ENCODE results near the gene CRYBG3. TPM values are rescaled to one million over a fixed set of nuclear protein-coding genes. Genes with fewer than 3 reads are reported as not detected.

The CRYBG3 gene
- total and polyA plus RNA-seq, 4 donors: 1.1 to 9.5 (median 2.5) TPM

DNA sequence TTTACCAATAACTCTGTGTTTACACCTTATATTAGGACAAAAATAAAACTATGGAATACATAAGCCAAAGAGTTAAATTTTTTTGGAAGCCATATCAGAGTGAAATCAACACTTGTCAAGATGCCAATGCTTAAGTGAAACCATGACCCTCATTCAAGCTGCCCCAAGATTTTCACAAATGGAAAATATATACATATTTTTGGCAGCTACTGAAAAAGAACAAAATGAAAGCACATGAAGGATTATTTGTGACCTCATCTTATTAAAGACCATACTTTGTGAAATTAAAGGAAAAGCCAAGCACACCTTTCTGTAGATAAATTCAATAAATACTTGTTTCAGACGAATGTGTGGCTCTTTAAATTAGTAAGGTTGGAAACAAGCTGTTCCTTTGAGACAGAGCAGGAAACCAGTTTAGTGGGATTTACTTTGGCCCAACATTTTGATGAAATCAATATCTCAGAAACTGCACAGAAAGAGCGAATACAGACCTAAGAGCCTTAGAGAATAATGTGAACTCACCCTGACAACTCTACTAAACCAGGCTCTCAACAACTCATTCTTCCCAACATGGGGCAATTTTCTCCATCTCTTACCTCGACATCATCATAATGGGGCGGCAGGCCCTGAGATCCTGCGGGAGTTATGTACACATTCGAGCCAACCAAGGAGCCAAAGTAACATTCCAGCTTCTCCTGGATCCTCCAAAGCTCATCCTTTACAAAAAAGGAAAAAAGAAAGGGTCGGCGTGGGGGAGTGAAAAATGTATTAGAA is 139.4 kb downstream of the CRYBG3 start:
- Histone ChIP-seq H3K36me3 (ENCODE audit: control insufficient read depth in 4 of 4, insufficient read depth in 3 of 4, low read depth in 1 of 4, low read length in 3 of 4) (peaks cover 4 to 25% (median 9%) of the 10 kb centered on the region in 4 donors), H3K27me3 (ENCODE audit: control insufficient read depth in 4 of 4, insufficient read depth in 4 of 4, low read length in 3 of 4) (no peaks in the 10 kb centered on the region), H3K9ac (ENCODE audit: low read depth in 1 of 2, low read length in 2 of 2) (no peak overlapping the region), H3K4me3 (ENCODE audit: low read depth in 1 of 3, low read length in 3 of 3) (no peak overlapping the region), H3K27ac (ENCODE audit: low read depth in 1 of 2, low read length in 2 of 2) (no peak overlapping the region), H3K9me3 (ENCODE audit: control insufficient read depth in 4 of 4, low read length in 3 of 4) (no peaks in the 10 kb centered on the region), H3K4me1 (ENCODE audit: control insufficient read depth in 4 of 4, insufficient read depth in 4 of 4, low read length in 3 of 4) (peaks cover 0 to 9% (median 3%) of the 10 kb centered on the region in 4 donors)
- no peak for DNase-seq (ENCODE audit: low spot score)
- TF ChIP-seq YY1 (IDR thresholded peaks at IDR 0.05): peak; percentile 28
- TF ChIP-seq RAD21 (IDR thresholded peaks at IDR 0.05): no peak
- 79% methylated on average over 8 of the region's 8 CpGs for WGBS

DNA sequence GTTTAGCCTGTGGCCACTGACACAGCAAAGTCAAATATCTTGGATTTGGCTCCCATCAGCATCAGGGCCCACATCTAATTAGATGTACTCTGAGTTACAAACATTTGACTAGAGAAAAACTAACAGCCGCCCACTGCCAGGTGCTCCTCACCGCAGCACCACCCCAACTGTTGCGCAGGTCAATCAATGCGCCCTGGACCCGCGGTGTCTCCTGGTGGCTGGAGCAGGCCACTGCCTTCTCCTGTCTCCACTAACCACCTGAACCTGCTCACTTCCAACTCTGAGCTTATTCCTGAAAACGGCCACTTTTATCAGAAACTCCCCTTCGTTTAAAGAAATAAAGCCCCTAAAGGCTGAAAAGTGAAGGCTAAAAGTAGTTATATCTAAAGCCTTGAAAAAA is 146.2 kb downstream of the CRYBG3 start:
- no peak overlapping the region for H3K27ac ChIP-seq (ENCODE audit: low read depth in 1 of 2, low read length in 2 of 2)
- peaks cover 3 to 12% (median 4%) of the 10 kb centered on the region in 4 donors for H3K36me3 ChIP-seq (ENCODE audit: control insufficient read depth in 4 of 4, insufficient read depth in 3 of 4, low read depth in 1 of 4, low read length in 3 of 4)
- H3K9ac ChIP-seq (ENCODE audit: low read depth in 1 of 2, low read length in 2 of 2): no peak overlapping the region
- H3K27me3 ChIP-seq (ENCODE audit: control insufficient read depth in 4 of 4, insufficient read depth in 4 of 4, low read length in 3 of 4): no peaks in the 10 kb centered on the region
- no peak for DNase-seq (ENCODE audit: low spot score)
- 56% methylated on average over 8 of the region's 8 CpGs for WGBS
- TF ChIP-seq, protein P1, sequence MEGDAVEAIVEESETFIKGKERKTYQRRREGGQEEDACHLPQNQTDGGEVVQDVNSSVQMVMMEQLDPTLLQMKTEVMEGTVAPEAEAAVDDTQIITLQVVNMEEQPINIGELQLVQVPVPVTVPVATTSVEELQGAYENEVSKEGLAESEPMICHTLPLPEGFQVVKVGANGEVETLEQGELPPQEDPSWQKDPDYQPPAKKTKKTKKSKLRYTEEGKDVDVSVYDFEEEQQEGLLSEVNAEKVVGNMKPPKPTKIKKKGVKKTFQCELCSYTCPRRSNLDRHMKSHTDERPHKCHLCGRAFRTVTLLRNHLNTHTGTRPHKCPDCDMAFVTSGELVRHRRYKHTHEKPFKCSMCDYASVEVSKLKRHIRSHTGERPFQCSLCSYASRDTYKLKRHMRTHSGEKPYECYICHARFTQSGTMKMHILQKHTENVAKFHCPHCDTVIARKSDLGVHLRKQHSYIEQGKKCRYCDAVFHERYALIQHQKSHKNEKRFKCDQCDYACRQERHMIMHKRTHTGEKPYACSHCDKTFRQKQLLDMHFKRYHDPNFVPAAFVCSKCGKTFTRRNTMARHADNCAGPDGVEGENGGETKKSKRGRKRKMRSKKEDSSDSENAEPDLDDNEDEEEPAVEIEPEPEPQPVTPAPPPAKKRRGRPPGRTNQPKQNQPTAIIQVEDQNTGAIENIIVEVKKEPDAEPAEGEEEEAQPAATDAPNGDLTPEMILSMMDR (IDR thresholded peaks at IDR 0.05; ENCODE audit: low read depth, low read length, missing input control): peak; percentile 40
- TF ChIP-seq EGR1 (IDR thresholded peaks at IDR 0.05; ENCODE audit: low read depth in 2 of 2) (no peak), HNF4A (conservative IDR thresholded peaks at IDR 0.05) (peak; percentile 25 to 47), RAD21 (IDR thresholded peaks at IDR 0.05) (peak; percentile 49 to 60)
- peaks cover 0 to 20% (median 4%) of the 10 kb centered on the region in 4 donors for H3K4me1 ChIP-seq (ENCODE audit: control insufficient read depth in 4 of 4, insufficient read depth in 4 of 4, low read length in 3 of 4)
- H3K9me3 ChIP-seq (ENCODE audit: control insufficient read depth in 4 of 4, low read length in 3 of 4): no peaks in the 10 kb centered on the region
- H3K4me3 ChIP-seq (ENCODE audit: low read depth in 1 of 3, low read length in 3 of 3): no peak overlapping the region

DNA sequence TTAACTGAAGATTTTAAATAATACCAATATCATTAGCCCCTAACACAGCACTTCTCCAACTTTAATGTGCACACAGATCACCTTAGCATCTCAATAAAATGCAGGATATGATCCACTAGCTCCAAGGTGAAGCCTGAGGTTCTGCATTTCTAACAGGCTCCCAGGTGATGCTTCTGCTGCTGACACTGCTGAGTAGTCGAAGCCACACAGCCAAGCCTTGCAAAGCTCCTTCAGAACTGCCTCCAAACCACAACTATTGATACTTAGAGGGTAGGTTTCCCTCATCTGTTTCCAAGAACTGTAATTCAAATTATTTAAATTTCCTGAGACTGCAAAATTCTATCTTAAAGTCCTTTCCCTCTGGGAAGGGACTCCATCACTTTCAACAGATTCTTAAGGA is 146.6 kb downstream of the CRYBG3 start:
- peaks cover 0 to 20% (median 4%) of the 10 kb centered on the region in 4 donors for H3K4me1 ChIP-seq (ENCODE audit: control insufficient read depth in 4 of 4, insufficient read depth in 4 of 4, low read length in 3 of 4)

More for the DNA sequence above, 146.6 kb downstream of the CRYBG3 start:
- no peak for DNase-seq (ENCODE audit: low spot score)
- no peak overlapping the region for H3K9ac ChIP-seq (ENCODE audit: low read depth in 1 of 2, low read length in 2 of 2)
- H3K4me3 ChIP-seq (ENCODE audit: low read depth in 1 of 3, low read length in 3 of 3): no peak overlapping the region
- no peaks in the 10 kb centered on the region for H3K9me3 ChIP-seq (ENCODE audit: control insufficient read depth in 4 of 4, low read length in 3 of 4)
- no peaks in the 10 kb centered on the region for H3K27me3 ChIP-seq (ENCODE audit: control insufficient read depth in 4 of 4, insufficient read depth in 4 of 4, low read length in 3 of 4)
- TF ChIP-seq YY1 (IDR thresholded peaks at IDR 0.05) (no peak), HNF4A (conservative IDR thresholded peaks at IDR 0.05) (no peak), RXRA (IDR thresholded peaks at IDR 0.05) (no peak), RAD21 (IDR thresholded peaks at IDR 0.05) (no peak)
- TF ChIP-seq, protein P1 (IDR thresholded peaks at IDR 0.05; ENCODE audit: low read depth, low read length, missing input control): no peak
- TF ChIP-seq, protein P2, sequence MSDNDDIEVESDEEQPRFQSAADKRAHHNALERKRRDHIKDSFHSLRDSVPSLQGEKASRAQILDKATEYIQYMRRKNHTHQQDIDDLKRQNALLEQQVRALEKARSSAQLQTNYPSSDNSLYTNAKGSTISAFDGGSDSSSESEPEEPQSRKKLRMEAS (IDR thresholded peaks at IDR 0.05): no peak
- TF ChIP-seq, protein P3, sequence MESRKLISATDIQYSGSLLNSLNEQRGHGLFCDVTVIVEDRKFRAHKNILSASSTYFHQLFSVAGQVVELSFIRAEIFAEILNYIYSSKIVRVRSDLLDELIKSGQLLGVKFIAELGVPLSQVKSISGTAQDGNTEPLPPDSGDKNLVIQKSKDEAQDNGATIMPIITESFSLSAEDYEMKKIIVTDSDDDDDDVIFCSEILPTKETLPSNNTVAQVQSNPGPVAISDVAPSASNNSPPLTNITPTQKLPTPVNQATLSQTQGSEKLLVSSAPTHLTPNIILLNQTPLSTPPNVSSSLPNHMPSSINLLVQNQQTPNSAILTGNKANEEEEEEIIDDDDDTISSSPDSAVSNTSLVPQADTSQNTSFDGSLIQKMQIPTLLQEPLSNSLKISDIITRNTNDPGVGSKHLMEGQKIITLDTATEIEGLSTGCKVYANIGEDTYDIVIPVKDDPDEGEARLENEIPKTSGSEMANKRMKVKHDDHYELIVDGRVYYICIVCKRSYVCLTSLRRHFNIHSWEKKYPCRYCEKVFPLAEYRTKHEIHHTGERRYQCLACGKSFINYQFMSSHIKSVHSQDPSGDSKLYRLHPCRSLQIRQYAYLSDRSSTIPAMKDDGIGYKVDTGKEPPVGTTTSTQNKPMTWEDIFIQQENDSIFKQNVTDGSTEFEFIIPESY (IDR thresholded peaks at IDR 0.05): no peak
- H3K36me3 ChIP-seq (ENCODE audit: control insufficient read depth in 4 of 4, insufficient read depth in 3 of 4, low read depth in 1 of 4, low read length in 3 of 4): peaks cover 3 to 12% (median 4%) of the 10 kb centered on the region in 4 donors
- no peak overlapping the region for H3K27ac ChIP-seq (ENCODE audit: low read depth in 1 of 2, low read length in 2 of 2)
- 88% methylated on average over 1 of the region's 1 CpG for WGBS
